Measurements from ENCODE around the gene SLC35D1.
"Not testable (repeated sequence)": the region's sequence is repeated elsewhere in the genome, so short reads cannot be mapped to it uniquely, and the experiment has no call there.

Gene SLC35D1

GRCh38 chr1:66982561-66983260 lies 71.2 kb downstream of the SLC35D1 start:
- FAIRE-seq: no peak

GRCh38 chr1:66981679-66982078 lies 72.3 kb downstream of the SLC35D1 start:
- no peak for FAIRE-seq

- FAIRE-seq: no peak
Observed at GRCh38 chr1:66980745-66981367, 73.1 kb downstream of the SLC35D1 start.

- not testable (repeated sequence) for FAIRE-seq
Observed at GRCh38 chr1:66979621-66980020, 74.3 kb downstream of the SLC35D1 start.

- FAIRE-seq: peak; percentile 21
Observed at GRCh38 chr1:66978201-66978600, 75.7 kb downstream of the SLC35D1 start.

GRCh38 chr1:66968574-66968973 lies 85.4 kb downstream of the SLC35D1 start:
- no peak for FAIRE-seq

- not testable (repeated sequence) for FAIRE-seq
Observed at GRCh38 chr1:66966188-66966873, 87.6 kb downstream of the SLC35D1 start.

- FAIRE-seq: no peak
Observed at GRCh38 chr1:66957938-66958337, 96.0 kb downstream of the SLC35D1 start.

- FAIRE-seq: no peak
Observed at GRCh38 chr1:66954208-66954607, 99.7 kb downstream of the SLC35D1 start.

- no peak for FAIRE-seq
Observed at GRCh38 chr1:66951513-66951912, 102.4 kb downstream of the SLC35D1 start.
